HG02981 (cell line): ENCODE data around the gene DNM3.

Experiments
- ATAC-seq: cut with Tn5 transposase; IDR thresholded peaks from one replicate; pipeline ENCODE4 v1.9.1; 2021; ENCODE audit warnings: mild to moderate bottlenecking, moderate library complexity; ENCODE audit not compliant: unreplicated experiment

DNM3 gene

DNA sequence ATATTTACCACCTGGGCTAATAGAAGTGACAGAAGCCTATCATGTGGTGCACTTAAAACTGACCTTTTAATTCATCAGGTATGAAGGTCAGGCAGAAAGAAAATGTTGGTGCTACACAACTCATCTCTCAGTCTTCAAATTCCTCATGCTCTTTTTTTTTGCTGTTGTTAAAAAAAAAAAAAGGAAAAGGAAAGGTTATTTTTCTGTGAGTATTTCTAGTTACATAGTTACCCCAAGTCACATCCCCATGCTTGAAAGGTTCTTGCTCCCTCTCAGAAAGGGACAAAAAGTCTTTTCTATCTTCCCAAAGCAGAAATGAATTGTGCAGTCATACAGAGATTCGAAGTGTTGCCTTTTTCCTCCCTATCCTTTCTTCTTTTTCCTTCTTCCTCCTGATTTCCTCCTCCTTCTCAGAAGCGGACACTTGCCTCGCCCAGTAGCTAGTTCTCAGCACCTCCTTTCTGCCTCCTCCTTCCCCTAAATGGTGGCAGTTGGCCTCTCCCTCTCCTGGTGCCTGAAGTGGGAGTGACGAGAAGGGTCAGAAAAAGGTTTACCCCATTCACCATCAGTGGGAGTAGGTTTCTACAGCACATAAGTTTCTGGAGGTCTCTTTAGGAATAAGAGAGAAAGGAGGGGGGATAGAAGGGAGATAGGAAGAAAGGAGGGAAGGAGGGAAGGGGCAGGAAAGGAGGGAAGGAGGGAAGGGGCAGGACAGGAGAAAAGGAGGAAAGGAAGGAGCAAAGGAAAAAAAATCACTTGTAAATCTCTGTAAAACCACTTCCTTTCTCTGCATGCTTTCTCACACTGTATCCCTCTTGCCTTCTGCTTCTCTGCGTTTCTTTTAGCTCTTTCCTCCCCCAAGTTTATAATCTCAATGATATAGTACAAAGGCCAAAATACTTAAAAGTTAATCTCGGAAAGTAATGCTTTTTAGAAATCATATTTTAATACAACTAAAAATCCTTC, 558.7 kb downstream of the DNM3 start:
- ATAC-seq, result no peak

DNA sequence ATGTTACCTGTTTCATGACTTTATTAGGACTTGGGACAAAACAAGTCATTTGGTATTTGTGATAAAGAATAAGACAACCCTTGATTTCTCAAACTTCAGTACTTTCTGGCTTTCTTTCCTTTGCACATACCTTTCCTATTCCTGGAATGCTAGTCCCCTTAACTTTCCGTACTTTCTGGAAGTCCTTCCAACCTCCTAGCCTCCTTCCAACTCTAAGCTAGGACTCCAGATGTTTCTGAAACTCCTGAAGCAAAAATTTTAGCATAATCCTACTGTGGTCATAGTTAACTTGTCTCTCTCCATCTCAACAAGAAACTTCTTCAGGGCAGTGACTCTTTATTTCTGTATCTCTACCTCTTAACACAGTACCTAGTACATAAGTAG, 559.4 kb downstream of the DNM3 start:
- no peak for ATAC-seq

DNA sequence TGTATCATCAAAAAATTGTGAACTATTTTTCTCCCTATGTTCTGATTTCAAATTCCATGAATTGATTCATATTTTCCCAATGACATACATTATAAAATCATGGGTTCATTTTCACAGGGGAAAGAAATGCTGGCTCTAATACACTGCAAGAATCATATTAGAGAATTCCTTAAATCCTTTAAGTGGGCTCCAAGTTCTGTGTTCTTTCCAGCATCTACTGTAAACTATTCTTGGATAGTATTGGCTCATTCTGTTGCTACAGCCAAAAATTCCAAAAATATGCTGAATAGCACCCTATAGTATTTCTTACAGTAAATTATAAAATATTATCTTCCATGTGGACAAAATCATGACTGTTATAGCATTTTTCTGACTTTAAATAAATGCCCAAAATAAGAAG, 560.2 kb downstream of the DNM3 start:
- ATAC-seq, result no peak

DNA sequence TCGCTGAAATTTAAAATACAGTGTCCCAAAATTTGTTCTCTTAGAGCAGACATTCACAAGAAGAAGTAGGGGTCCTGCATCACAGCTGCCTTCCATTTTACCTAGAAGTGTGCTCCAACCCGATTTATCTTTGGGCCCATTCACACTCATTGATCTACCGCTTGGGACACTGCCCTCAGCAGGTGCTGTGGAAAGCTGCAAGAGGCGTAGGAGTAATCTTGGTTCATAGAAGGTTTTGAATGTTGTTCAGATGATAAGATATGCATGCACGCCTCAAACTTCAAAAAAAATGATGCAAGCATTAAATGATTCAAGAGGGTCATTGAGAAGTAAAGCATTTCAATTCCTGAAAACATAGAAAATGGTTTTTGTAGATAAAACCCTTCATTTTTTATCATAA, 560.6 kb downstream of the DNM3 start:
- ATAC-seq, result no peak

DNA sequence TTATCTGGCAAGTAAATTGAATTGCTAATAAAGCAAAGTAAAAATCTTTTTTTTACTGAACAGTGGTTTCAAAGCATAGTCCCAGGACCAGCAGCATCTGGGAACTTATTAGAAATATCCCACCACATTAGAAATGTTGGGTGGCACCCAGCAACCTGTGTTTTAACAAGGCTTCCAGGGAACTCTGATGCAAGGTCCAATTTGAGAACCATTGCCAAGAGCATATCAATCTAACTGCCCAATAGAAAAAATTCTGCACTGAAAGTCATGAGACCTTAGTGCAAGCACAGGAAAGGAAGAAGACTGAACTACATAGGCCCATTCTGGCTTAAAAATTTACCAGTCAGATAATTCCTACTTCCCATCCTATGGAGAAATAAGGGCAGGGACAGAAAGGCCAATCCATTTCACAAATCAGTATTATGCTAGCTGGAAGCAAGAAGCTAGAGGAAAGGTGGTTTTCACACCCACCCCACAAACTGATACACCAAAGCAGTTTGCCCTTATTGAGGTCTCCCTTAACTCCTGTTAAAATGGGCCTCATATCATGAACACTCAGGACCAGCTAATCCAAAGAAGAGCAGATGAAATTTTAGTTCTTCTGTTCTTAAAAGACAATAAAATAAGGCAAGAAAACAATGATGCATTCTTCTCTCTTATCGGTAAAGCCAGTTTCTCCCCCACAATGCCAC, 561.7 kb downstream of the DNM3 start:
- no peak for ATAC-seq

DNA sequence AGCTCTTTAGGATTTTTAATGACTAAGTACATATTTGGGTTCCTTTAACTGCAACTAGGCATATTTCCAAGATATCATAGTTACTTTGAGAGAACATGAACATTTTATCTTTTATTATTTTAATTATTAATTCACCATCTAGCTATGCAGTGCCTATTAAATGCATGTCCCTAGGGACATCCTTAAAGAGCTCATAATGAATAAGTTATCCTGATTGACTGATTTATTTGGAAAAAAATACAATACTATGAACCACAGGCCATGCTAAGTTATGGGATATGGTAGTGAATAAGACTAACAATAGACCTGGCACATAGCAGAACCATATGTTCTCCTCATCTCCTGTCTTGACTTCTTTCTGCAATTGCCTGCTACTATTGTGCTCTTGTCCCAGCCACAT, 562.8 kb downstream of the DNM3 start:
- ATAC-seq, result no peak

DNA sequence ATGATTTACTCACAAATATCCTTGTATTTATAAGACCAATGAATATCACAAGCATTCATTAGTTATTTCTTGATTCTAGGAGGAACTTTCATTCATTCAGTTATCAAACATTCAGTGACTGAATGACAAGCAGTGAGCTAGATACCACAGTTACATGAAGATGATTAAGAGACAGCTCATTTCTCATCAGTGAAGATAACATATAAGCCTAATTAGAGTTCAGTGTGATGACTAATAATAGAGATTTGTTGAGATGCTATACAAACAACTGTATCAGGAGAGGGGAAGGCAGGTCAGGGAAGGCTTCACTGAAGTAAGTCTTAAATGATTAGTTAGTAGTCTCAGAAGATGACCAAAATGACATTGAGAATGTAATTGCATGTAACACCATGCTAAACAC, 564.6 kb downstream of the DNM3 start:
- no peak for ATAC-seq

DNA sequence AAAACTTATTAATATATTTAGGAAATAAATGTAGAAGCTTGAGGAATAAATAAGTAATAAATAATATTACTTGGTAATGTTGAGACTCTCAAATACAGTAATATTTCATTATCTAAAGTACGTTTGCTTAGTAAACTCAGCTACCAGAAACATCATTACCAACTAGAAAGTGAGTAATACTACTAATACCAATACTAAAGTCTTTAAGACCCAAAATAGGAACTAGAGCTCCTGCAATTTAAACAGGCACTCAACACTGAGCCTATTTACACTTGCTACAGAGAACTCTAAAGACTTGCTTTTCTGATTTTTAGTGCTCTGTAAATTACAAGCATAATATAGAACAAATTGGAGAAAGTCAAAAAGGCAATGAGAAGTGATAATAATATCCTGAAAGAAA, 565.7 kb downstream of the DNM3 start:
- no peak for ATAC-seq

DNA sequence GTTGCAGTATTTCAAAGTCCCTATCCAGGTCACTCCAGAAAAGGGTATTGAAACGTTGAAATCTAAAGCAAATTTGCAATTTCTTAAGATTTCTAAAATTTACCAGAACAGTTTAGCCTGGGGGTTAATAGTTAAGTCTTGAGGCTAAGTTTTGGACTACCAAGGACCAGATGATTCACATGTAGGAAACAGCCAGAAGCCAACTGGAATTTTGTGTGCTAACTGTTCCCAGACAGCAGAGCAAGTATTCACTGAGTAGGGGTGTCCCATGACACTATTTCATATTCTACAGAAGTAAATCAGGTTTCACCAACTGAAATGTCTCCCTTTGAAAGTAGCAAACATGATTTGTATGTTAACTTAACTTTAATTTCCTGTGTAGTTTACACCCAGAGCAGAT, 567.7 kb downstream of the DNM3 start:
- no peak for ATAC-seq

DNA sequence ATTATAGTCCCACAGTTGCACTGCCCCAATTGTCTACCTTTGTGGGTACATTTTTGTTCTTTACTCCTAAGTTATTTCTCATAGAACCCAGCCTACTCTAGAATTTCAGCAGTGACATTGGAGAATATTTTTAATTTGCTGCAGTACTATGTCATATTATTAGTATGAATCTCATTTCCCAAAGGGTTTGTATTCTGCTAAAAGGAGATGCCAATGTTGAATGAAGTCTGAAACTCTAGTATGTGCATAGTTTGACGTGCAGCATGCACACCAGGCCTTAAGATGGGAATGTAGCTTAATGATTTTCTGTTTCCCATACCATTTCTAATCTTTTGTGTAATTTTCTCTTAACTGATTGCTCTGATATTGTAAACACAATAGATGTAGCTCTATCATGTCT, 568.7 kb downstream of the DNM3 start:
- no peak for ATAC-seq

DNA sequence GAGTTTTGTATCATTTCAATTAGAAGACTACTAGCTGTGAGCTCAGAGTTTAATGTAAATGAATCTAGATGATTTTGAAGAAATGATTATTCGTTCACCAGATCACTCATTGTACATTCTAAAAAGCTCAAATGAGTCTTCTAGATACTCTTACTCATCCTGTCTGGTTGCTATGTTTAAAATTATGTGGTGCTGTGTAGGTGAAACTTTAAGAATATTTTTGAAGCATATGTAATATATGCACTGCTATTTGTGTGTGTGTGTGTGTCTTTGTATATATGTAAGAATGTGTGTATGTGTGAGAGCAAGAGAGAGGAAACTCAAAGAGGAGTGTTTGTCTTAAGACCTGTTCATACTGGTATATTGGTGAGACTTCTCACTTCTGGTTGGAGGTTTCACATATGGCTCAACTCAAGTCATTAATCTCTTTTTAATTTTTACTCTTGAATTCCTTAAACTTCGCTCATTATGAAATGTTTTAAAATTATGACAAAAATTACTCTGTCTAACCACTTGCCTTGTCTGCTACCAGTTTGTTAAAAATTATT, 570.6 kb downstream of the DNM3 start:
- no peak for ATAC-seq

DNA sequence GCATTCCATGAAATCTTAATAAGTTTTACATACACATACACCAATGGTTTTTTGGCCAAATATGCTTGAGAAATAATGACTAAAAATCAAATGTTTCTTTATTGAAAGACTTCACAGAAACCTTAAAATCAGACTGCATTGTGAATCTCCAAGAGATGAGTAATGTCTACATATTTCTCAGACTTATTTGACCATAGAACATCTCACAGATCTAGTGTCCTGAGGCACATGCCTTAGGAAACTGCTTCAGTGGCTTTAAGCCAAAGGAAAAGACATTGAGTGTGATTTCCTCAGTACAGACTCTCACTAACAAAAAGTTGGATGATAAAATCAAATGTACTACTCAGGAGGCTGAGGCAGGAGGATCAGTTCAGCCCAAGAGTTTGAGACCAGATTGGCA, 573.0 kb downstream of the DNM3 start:
- ATAC-seq, result no peak

DNA sequence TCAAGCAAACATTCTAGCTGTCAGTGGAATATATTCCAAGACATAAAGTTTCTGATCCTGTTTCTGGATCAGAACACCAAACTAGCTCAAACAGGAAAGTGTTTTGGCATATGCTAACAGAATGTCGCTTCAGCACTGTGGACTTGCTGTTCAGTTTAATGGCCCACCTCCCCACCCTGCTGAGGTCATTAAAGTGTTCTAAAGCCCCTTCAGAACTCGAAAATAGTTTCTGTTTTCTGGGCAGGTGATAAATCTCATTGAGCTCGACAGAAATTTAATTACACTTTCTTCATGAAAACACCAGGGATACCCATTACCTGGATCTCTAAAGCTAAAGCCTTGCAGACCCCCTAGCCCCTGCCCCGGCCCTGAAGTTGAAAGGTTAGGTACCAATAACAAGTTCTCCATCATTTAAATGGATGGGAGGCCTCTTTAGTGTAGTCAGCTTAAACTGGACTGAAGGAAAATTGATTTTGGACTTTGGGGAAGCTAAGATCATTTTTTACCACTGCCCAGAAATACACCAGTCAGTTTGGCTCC, 575.3 kb downstream of the DNM3 start:
- ATAC-seq, result no peak

DNA sequence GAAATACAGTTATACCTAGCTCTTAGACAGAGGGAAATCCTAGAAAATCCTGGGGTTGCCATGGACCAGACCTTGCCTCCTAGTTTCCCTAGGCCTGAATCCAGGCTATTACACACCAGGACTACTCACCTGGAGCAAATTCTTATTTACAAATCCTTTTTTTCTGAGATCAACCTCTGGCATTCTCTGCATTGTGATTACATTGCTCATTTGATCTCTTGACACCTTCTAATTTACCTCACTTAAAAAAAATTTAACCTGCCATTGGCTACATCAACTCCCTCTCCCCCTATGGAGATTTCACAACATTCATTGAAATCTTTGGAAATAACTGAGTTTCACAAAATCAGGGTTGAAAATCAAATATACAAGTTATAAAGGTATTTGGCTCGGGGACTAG, 576.3 kb downstream of the DNM3 start:
- ATAC-seq, result no peak

DNA sequence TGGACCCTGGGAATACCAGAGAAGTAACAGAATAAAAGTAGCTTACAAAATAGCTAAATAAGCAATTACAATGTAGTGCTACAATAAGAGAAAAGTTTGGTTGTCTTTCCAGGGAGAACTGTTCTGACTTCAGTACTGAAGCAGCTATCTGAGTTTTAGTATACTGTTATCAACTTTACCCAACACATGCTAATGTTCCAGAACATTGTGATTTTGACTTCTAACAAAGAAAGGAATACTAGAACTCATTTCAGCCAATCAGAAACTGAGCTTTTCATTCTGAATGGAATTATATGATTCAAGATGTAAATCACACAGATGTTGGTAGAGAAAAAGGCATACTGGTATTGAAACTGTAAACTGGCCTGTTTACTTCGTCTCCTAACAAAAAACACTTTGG, 579.1 kb downstream of the DNM3 start, which contains the start of gene C1orf105:
Gene C1orf105, plus strand, starts transcription at position 301 of the 400 bp plus-strand sequence. CDS start 201 bp downstream, outside the sequence.
- ATAC-seq, result no peak

DNA sequence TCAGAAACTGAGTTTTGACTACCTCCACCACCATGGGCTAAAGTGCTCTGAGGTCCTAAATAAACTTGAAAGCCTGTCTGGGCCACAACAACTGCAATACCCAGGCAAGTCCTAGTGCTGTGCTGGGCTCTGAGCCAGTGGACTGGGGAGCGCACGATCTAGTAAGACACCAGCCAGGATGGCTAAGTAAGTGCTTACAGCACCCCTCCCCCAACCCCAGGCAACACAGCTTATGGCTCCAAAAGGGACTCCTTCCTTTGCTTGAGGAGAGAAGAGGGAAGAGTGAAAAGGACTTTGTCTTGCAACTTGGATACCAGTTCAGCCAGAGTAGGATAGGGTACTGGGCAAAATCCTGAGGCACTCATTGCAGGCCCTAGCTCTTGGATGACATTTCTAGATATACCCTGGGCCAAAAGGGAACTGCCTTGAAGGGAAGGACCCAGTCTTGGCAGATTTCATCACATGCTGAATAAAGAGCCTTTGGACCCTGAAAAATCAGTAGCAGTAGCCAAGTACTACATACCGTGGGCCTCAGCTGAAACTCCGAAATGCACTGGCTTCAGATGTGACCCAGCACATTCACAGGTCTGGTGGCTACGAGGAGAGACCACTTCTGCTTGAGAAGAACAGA, 580.8 kb downstream of the DNM3 start:
- no peak for ATAC-seq

DNA sequence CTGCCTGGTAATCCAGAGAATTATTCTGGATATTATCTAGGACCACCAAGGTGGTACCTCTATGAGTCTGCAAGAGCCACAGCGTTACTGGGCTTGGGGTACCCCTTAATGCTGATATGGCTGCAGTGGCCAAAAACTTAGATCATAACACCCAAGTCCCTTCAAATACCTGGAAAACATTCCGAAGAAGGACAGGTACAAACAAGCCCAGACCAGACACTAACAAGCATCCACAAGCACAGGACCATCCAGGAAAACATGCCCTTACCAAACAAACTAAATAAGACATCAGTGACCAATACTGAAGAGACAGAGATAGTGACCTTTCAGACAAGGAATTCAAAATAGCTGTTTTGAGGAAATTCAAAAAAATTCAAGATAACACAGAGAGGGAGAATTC, 582.0 kb downstream of the DNM3 start:
- ATAC-seq, result no peak

DNA sequence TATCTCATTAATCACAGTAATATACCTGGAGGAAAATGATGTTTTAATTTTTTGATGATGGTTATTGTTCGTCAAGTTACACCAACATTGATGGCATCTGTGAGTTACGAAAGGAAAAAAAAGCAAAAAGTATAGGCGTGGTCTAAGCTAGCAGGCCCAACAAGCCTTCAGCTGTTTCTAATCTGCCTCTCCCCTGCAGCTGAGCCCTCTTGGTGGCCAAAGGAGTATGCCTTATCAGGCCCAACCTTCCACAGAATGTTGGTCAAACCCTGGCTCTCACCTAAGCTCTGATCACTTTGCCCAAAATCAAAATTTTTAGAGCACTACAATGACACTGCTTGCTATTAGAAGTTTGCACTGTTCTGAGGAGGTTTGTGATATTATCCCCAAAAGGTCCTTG, 584.0 kb downstream of the DNM3 start:
- no peak for ATAC-seq

DNA sequence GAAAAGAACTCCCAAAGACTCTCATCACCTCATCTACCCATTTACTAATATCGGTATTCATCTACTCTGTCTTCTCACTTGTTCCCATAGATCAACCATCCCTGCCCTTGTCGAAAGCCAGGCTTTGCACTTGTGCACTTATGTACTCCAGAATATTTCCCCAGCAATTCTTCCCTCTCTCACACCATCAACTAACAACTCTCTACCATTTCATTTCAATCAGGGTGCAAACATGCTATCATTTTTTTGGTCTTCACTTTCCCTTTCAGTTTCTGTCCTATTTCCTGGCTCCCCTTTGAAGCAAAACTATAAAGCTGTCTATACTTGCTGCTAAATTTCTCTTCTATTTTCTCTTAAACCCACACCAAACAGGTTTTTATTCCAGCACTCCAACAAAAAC, 585.9 kb downstream of the DNM3 start:
- no peak for ATAC-seq

DNA sequence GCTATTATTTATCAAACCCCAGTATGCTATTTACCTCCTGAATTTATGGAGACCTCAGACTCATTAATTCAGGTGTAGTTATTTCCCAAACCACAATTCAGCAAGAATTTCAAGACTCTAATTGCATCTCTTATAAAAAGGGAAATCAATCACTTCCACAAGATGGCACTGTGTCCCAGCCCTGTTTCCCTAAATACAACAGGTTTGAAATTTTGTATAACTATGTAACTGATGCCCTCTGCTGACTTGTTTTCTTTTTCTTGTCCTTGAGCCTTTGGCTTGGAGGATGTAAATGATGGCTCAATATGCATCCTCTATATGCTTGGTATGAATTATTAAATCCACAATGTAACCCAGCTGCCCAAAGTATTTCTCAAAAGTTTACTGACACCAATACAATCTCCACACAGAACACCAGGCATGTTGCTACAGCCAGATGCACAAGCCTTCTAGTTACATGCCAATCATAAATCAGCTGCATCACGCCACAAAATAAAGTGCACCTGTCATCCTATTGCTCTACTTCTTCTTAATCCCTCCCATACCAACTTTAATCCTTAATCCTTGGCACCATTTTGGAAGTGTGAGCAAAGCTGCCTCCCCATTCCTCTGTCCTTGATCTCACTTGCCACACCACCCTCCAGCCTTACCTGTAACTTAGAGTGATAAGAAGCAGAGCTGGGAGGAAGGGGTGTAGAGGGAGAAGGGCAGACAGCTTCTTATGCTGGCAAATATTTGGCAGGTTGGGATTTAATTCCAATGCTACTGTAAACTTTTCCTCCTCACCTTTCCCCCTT, 588.2 kb downstream of the DNM3 start:
- ATAC-seq, result no peak

DNA sequence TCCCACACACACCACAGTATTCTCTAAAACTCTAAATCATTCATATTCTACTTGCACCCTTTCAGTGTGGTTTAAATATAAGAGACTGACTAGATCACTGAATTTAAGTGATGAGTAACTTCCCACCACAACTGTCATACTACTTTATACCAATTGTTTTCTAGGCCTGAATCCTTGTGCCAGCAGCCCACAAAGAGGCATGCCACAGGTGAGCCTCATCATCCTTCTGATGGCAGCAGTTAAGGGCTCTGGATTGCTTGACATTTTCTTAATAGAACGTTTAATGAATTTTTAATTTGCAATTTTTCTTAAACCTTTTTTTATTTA, 588.8 kb downstream of the DNM3 start:
- no peak for ATAC-seq
